ENCODE data around the gene RNF214. TPM values are rescaled to one million over a fixed set of nuclear protein-coding genes. Genes with fewer than 3 reads are reported as not detected.
"Not testable (repeated sequence)": the region's sequence is repeated elsewhere in the genome, so short reads cannot be mapped to it uniquely, and the experiment has no call there.

RNF214 gene
- polyA plus RNA-seq, 2 donors: 5.9 to 6.6 TPM

DNA sequence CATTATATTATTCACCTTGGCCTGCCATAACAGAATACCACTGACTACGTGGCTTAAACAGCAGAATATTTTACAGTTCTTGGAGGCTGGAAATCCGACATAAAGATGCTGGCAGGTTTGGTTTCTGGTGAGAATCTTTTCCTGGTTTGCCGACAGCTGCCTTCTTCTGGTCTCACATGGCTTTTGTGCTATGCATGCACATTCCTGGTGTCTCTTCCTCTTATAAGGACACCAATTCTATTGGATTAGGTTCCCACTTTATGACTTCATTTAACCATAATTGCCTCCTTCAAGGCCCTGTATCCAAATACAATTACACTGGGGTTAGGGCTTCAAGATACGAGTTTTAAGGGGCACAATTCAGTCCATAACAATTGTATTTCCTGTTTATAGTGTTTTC, 17.1 kb downstream of the RNF214 start:
- Histone ChIP-seq H3K4me1 (ENCODE audit: control insufficient read depth in 2 of 2, insufficient read depth in 2 of 2, low read length in 1 of 2) (no peaks in the 10 kb centered on the region), H3K36me3 (ENCODE audit: control insufficient read depth in 2 of 2, insufficient read depth in 2 of 2, low read length in 1 of 2) (peaks cover 0 to 3% of the 10 kb centered on the region in 2 donors), H3K27me3 (ENCODE audit: control insufficient read depth in 1 of 2, insufficient read depth in 2 of 2, low read length in 2 of 2) (no peaks in the 10 kb centered on the region), H3K27ac (ENCODE audit: low read depth in 2 of 2, low read length in 1 of 2) (no peak overlapping the region), H3K9me3 (ENCODE audit: control insufficient read depth in 2 of 2, insufficient read depth in 1 of 2, low read depth in 1 of 2, low read length in 1 of 2) (no peaks in the 10 kb centered on the region), H3K4me3 (ENCODE audit: low read depth in 1 of 2, low read length in 2 of 2) (no peak overlapping the region)
- WGBS, 2 donors: 90 to 91% methylated on average over 4 of the region's 4 CpGs

GRCh38 chr11:117251506-117251905, 19.0 kb downstream of the RNF214 start:
- WGBS, 2 donors: 92% methylated on average over 8 to 10 of the region's 10 CpGs
- peaks cover 0 to 1% of the 10 kb centered on the region in 2 donors for H3K36me3 ChIP-seq (ENCODE audit: control insufficient read depth in 2 of 2, insufficient read depth in 2 of 2, low read length in 1 of 2)

GRCh38 chr11:117255966-117256365, 23.5 kb downstream of the RNF214 start:
- no peaks in the 10 kb centered on the region for H3K9me3 ChIP-seq (ENCODE audit: control insufficient read depth in 2 of 2, insufficient read depth in 1 of 2, low read depth in 1 of 2, low read length in 1 of 2)
- H3K4me3 ChIP-seq (ENCODE audit: low read depth in 1 of 2, low read length in 2 of 2): no peak overlapping the region
- no peaks in the 10 kb centered on the region for H3K4me1 ChIP-seq (ENCODE audit: control insufficient read depth in 2 of 2, insufficient read depth in 2 of 2, low read length in 1 of 2)
- peak overlapping the region; percentile 53 to 82 for H3K27ac ChIP-seq (ENCODE audit: low read depth in 2 of 2, low read length in 1 of 2)
- H3K27me3 ChIP-seq (ENCODE audit: control insufficient read depth in 1 of 2, insufficient read depth in 2 of 2, low read length in 2 of 2): no peaks in the 10 kb centered on the region
- H3K36me3 ChIP-seq (ENCODE audit: control insufficient read depth in 2 of 2, insufficient read depth in 2 of 2, low read length in 1 of 2): peaks cover 0 to 1% of the 10 kb centered on the region in 2 donors
- WGBS, 2 donors: 54 to 58% methylated on average over 3 of the region's 3 CpGs

More at GRCh38 chr11:117251506-117251905, 19.0 kb downstream of the RNF214 start:
- no peaks in the 10 kb centered on the region for H3K9me3 ChIP-seq (ENCODE audit: control insufficient read depth in 2 of 2, insufficient read depth in 1 of 2, low read depth in 1 of 2, low read length in 1 of 2)
- no peak overlapping the region for H3K4me3 ChIP-seq (ENCODE audit: low read depth in 1 of 2, low read length in 2 of 2)
- H3K4me1 ChIP-seq (ENCODE audit: control insufficient read depth in 2 of 2, insufficient read depth in 2 of 2, low read length in 1 of 2): no peaks in the 10 kb centered on the region
- no peak overlapping the region for H3K27ac ChIP-seq (ENCODE audit: low read depth in 2 of 2, low read length in 1 of 2)
- H3K27me3 ChIP-seq (ENCODE audit: control insufficient read depth in 1 of 2, insufficient read depth in 2 of 2, low read length in 2 of 2): no peaks in the 10 kb centered on the region

GRCh38 chr11:117256573-117256972, 24.1 kb downstream of the RNF214 start:
- no peaks in the 10 kb centered on the region for H3K9me3 ChIP-seq (ENCODE audit: control insufficient read depth in 2 of 2, insufficient read depth in 1 of 2, low read depth in 1 of 2, low read length in 1 of 2)
- peaks cover 0 to 1% of the 10 kb centered on the region in 2 donors for H3K36me3 ChIP-seq (ENCODE audit: control insufficient read depth in 2 of 2, insufficient read depth in 2 of 2, low read length in 1 of 2)
- 46 to 69% methylated on average over 2 of the region's 2 CpGs for WGBS, 2 donors
- no peaks in the 10 kb centered on the region for H3K27me3 ChIP-seq (ENCODE audit: control insufficient read depth in 1 of 2, insufficient read depth in 2 of 2, low read length in 2 of 2)
- H3K27ac ChIP-seq (ENCODE audit: low read depth in 2 of 2, low read length in 1 of 2): peak overlapping the region; percentile 53 to 82
- no peak overlapping the region for H3K4me3 ChIP-seq (ENCODE audit: low read depth in 1 of 2, low read length in 2 of 2)
- no peaks in the 10 kb centered on the region for H3K4me1 ChIP-seq (ENCODE audit: control insufficient read depth in 2 of 2, insufficient read depth in 2 of 2, low read length in 1 of 2)

- Histone ChIP-seq H3K27me3 (ENCODE audit: control insufficient read depth in 1 of 2, insufficient read depth in 2 of 2, low read length in 2 of 2) (no peaks in the 10 kb centered on the region), H3K36me3 (ENCODE audit: control insufficient read depth in 2 of 2, insufficient read depth in 2 of 2, low read length in 1 of 2) (peaks cover 0 to 1% of the 10 kb centered on the region in 2 donors), H3K4me1 (ENCODE audit: control insufficient read depth in 2 of 2, insufficient read depth in 2 of 2, low read length in 1 of 2) (no peaks in the 10 kb centered on the region), H3K4me3 (ENCODE audit: low read depth in 1 of 2, low read length in 2 of 2) (no peak overlapping the region), H3K9me3 (ENCODE audit: control insufficient read depth in 2 of 2, insufficient read depth in 1 of 2, low read depth in 1 of 2, low read length in 1 of 2) (no peaks in the 10 kb centered on the region), H3K27ac (ENCODE audit: low read depth in 2 of 2, low read length in 1 of 2) (no peak overlapping the region)
- WGBS, 2 donors: 81 to 91% methylated on average over 2 of the region's 2 CpGs
Measured at GRCh38 chr11:117258576-117258975, 26.1 kb downstream of the RNF214 start.

GRCh38 chr11:117259417-117259816, 26.9 kb downstream of the RNF214 start:
- no peaks in the 10 kb centered on the region for H3K9me3 ChIP-seq (ENCODE audit: control insufficient read depth in 2 of 2, insufficient read depth in 1 of 2, low read depth in 1 of 2, low read length in 1 of 2)
- no peaks in the 10 kb centered on the region for H3K36me3 ChIP-seq (ENCODE audit: control insufficient read depth in 2 of 2, insufficient read depth in 2 of 2, low read length in 1 of 2)
- no peaks in the 10 kb centered on the region for H3K4me1 ChIP-seq (ENCODE audit: control insufficient read depth in 2 of 2, insufficient read depth in 2 of 2, low read length in 1 of 2)
- no peak overlapping the region for H3K4me3 ChIP-seq (ENCODE audit: low read depth in 1 of 2, low read length in 2 of 2)
- no peak overlapping the region for H3K27ac ChIP-seq (ENCODE audit: low read depth in 2 of 2, low read length in 1 of 2)
- 62 to 72% methylated on average over 1 of the region's 1 CpG for WGBS, 2 donors
- no peaks in the 10 kb centered on the region for H3K27me3 ChIP-seq (ENCODE audit: control insufficient read depth in 1 of 2, insufficient read depth in 2 of 2, low read length in 2 of 2)

DNA sequence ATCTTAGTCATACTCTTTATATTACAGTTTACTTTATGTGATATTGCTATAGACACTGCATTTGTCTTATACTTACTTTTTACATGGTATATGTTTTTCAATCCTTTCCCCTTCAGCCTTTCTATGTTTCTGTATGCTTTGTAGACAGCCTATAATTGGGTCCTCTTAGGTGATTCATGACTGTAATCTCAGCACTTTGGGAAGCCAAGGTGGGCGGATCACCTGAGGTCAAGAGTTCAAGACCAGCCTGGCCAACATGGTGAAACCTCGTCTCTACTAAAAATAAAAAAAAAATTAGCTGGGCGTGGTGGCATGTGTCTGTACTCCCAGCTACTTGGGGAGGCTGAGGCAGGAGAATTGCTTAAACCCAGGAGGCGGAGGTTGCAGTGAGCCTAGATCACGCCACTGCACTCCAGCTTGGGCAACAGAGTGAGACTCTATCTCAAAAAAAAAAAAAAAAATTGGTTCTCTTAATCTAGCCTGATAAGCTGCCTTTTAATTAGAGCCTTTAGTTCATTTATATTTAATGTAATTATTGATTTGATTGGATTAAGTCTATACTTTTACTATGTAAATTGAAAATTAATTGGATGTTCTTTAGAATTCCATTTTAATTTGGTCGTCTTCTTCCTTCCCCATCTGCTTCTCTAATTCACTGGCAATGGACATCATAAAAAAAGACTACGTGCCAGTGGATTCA, 32.3 kb downstream of the RNF214 start:
- not testable (repeated sequence) for H3K4me1 ChIP-seq (ENCODE audit: control insufficient read depth in 2 of 2, insufficient read depth in 2 of 2, low read length in 1 of 2); H3K4me3 ChIP-seq (ENCODE audit: low read depth in 1 of 2, low read length in 2 of 2); H3K36me3 ChIP-seq (ENCODE audit: control insufficient read depth in 2 of 2, insufficient read depth in 2 of 2, low read length in 1 of 2); H3K27ac ChIP-seq (ENCODE audit: low read depth in 2 of 2, low read length in 1 of 2); H3K27me3 ChIP-seq (ENCODE audit: control insufficient read depth in 1 of 2, insufficient read depth in 2 of 2, low read length in 2 of 2); H3K9me3 ChIP-seq (ENCODE audit: control insufficient read depth in 2 of 2, insufficient read depth in 1 of 2, low read depth in 1 of 2, low read length in 1 of 2)
- WGBS, 2 donors: 88 to 93% methylated on average over 7 of the region's 7 CpGs

GRCh38 chr11:117265745-117266144, 33.3 kb downstream of the RNF214 start:
- no peaks in the 10 kb centered on the region for H3K27me3 ChIP-seq (ENCODE audit: control insufficient read depth in 1 of 2, insufficient read depth in 2 of 2, low read length in 2 of 2)
- H3K4me3 ChIP-seq (ENCODE audit: low read depth in 1 of 2, low read length in 2 of 2): no peak overlapping the region
- no peaks in the 10 kb centered on the region for H3K36me3 ChIP-seq (ENCODE audit: control insufficient read depth in 2 of 2, insufficient read depth in 2 of 2, low read length in 1 of 2)
- H3K27ac ChIP-seq (ENCODE audit: low read depth in 2 of 2, low read length in 1 of 2): no peak overlapping the region
- no peaks in the 10 kb centered on the region for H3K9me3 ChIP-seq (ENCODE audit: control insufficient read depth in 2 of 2, insufficient read depth in 1 of 2, low read depth in 1 of 2, low read length in 1 of 2)
- 83 to 90% methylated on average over 2 of the region's 2 CpGs for WGBS, 2 donors
- no peaks in the 10 kb centered on the region for H3K4me1 ChIP-seq (ENCODE audit: control insufficient read depth in 2 of 2, insufficient read depth in 2 of 2, low read length in 1 of 2)

DNA sequence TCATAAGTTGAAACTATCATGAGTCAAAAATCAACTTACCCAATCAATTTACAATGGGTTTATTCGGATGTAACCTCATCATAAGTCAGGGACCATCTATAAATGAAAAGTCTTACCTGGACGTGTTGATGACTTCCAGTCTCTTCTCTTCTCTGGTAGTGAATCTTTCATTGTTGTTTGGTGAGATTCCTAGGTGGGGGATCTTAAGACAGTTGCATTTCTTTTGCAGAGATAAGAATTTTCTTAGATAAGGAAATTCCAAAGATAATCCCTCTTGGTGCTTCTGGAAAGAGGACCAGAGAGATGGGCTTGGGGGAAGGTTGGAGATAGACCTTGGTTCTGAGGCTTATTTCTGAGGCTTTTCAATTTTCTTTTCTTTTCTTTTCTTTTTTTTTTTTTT, 37.4 kb downstream of the RNF214 start:
- no peaks in the 10 kb centered on the region for H3K4me1 ChIP-seq (ENCODE audit: control insufficient read depth in 2 of 2, insufficient read depth in 2 of 2, low read length in 1 of 2)
- 86 to 93% methylated on average over 2 of the region's 2 CpGs for WGBS, 2 donors
- no peaks in the 10 kb centered on the region for H3K27me3 ChIP-seq (ENCODE audit: control insufficient read depth in 1 of 2, insufficient read depth in 2 of 2, low read length in 2 of 2)
- H3K9me3 ChIP-seq (ENCODE audit: control insufficient read depth in 2 of 2, insufficient read depth in 1 of 2, low read depth in 1 of 2, low read length in 1 of 2): no peaks in the 10 kb centered on the region
- H3K27ac ChIP-seq (ENCODE audit: low read depth in 2 of 2, low read length in 1 of 2): no peak overlapping the region
- no peaks in the 10 kb centered on the region for H3K36me3 ChIP-seq (ENCODE audit: control insufficient read depth in 2 of 2, insufficient read depth in 2 of 2, low read length in 1 of 2)
- no peak overlapping the region for H3K4me3 ChIP-seq (ENCODE audit: low read depth in 1 of 2, low read length in 2 of 2)

GRCh38 chr11:117271208-117271607, 38.7 kb downstream of the RNF214 start:
- no peak overlapping the region for H3K4me3 ChIP-seq (ENCODE audit: low read depth in 1 of 2, low read length in 2 of 2)
- 84 to 92% methylated on average over 4 of the region's 4 CpGs for WGBS, 2 donors
- H3K36me3 ChIP-seq (ENCODE audit: control insufficient read depth in 2 of 2, insufficient read depth in 2 of 2, low read length in 1 of 2): no peaks in the 10 kb centered on the region
- no peaks in the 10 kb centered on the region for H3K4me1 ChIP-seq (ENCODE audit: control insufficient read depth in 2 of 2, insufficient read depth in 2 of 2, low read length in 1 of 2)
- H3K27me3 ChIP-seq (ENCODE audit: control insufficient read depth in 1 of 2, insufficient read depth in 2 of 2, low read length in 2 of 2): no peaks in the 10 kb centered on the region
- H3K9me3 ChIP-seq (ENCODE audit: control insufficient read depth in 2 of 2, insufficient read depth in 1 of 2, low read depth in 1 of 2, low read length in 1 of 2): no peaks in the 10 kb centered on the region
- H3K27ac ChIP-seq (ENCODE audit: low read depth in 2 of 2, low read length in 1 of 2): no peak overlapping the region
